HepG2 (cell line): ENCODE measurements around the gene ADGRB3. TPM values are rescaled to one million over a fixed set of nuclear protein-coding genes. Genes with fewer than 3 reads are reported as not detected.

Source experiments
- ATAC-seq: fragments of 200-7000 bp; cut with Tn5 transposase; 3 replicates; pipeline ENCODE4 v1.9.1; 2020; ENCODE audit warnings: mild to moderate bottlenecking, moderate library complexity
- BruUV-seq: library from RNA; stranded (reverse); fragments of 400-500 nt; replicated peaks from 2 replicates; lab custom pipeline; 2021; lab: Mats Ljungman, UMichigan
- CTCF ChIA-PET: fragments of 300-600 bp; formaldehyde crosslinking; extraction: SDS; loops from one replicate; lab custom pipeline; 2021; ENCODE audit warnings: low total read pairs, inconsistent platforms, low intra/inter-chr PET ratio; lab: Yijun Ruan, JAX
- POLR2A ChIA-PET: fragments of 350-600 bp; sonication (Branson Sonifier 250); formaldehyde crosslinking; loops from one replicate; lab custom pipeline; 2020; ENCODE audit warnings: antibody characterized with exemption, inconsistent platforms; lab: Yijun Ruan, JAX
- DNase-seq: peaks from one replicate; pipeline ENCODE4 v3.0.0-alpha.2; 2015; ENCODE audit warnings: low spot score
- FAIRE-seq: peaks from 3 replicates; lab custom pipeline; 2011; peaks lifted over from hg19 to GRCh38; lab: Jason Lieb, UNC
- H2AFZ ChIP-seq: one replicate; pipeline ENCODE4 v1.6.1; 2011; ENCODE audit warnings: low read length, inconsistent platforms
- H3K27ac ChIP-seq: fragments of 300-600 bp; 3 replicates; pipeline ENCODE4 v1.8.0; 2011; ENCODE audit warnings: mixed run types, mild to moderate bottlenecking, mixed read lengths, low read length, inconsistent platforms; ENCODE audit not compliant: insufficient read depth; ENCODE audit errors: extremely low read length
- H3K27me3 ChIP-seq, 2 experiments: fragments of 200-600 bp in 1 of 2; 2 replicates in 1 of 2; 3 replicates in 1 of 2; pipeline versions ENCODE4 v1.6.0 to v1.8.0; 2011; ENCODE audit warnings: low read length in 2 of 2, mild to moderate bottlenecking in 2 of 2, moderate library complexity in 2 of 2, inconsistent platforms in 1 of 2; ENCODE audit not compliant: insufficient read depth in 2 of 2, control insufficient read depth in 1 of 2
- H3K36me3 ChIP-seq, 2 experiments: fragments of 200-600 bp in 1 of 2; replicated peaks in 1 of 2; 2 replicates in 1 of 2; 3 replicates in 1 of 2; pipeline versions ENCODE4 v1.5.1 to v1.8.0; 2011; ENCODE audit warnings: low read length in 2 of 2, inconsistent platforms in 1 of 2; ENCODE audit not compliant: insufficient read depth in 2 of 2, control insufficient read depth in 1 of 2
- H3K4me1 ChIP-seq: 2 replicates; pipeline ENCODE4 v1.5.1; 2012; ENCODE audit warnings: low read length, inconsistent platforms; ENCODE audit not compliant: insufficient read depth
- H3K4me2 ChIP-seq: 2 replicates; pipeline ENCODE4 v1.6.0; 2011; ENCODE audit warnings: low read depth, low read length, inconsistent platforms
- H3K4me3 ChIP-seq, 3 experiments: fragments of 200-600 bp in 1 of 3; sonication (generic), shearing (Covaris generic) in 1 of 3; replicated peaks in 1 of 3; 2 replicates each; pipeline ENCODE4 v1.5.1; 2011 to 2016; ENCODE audit warnings: low read length in 3 of 3, inconsistent platforms in 2 of 3, low read depth in 2 of 3, mild to moderate bottlenecking in 2 of 3, control low read depth in 1 of 3, mixed read lengths in 1 of 3; ENCODE audit not compliant: insufficient read depth in 1 of 3
- H3K79me2 ChIP-seq: one replicate; pipeline ENCODE4 v1.6.1; 2011; ENCODE audit warnings: low read length, inconsistent platforms; ENCODE audit not compliant: insufficient read depth
- H3K9ac ChIP-seq: 2 replicates; pipeline ENCODE4 v1.6.0; 2011; ENCODE audit warnings: mild to moderate bottlenecking, low read depth, low read length, inconsistent platforms; ENCODE audit not compliant: insufficient read depth
- H3K9me3 ChIP-seq: 2 replicates; pipeline ENCODE4 v1.5.1; 2012; ENCODE audit warnings: mild to moderate bottlenecking, low read length
- H4K20me1 ChIP-seq: 2 replicates; pipeline ENCODE4 v1.6.0; 2011; ENCODE audit warnings: inconsistent platforms, mild to moderate bottlenecking, low read length, moderate library complexity; ENCODE audit not compliant: insufficient read depth
- AHR ChIP-seq: IDR thresholded peaks from 2 replicates; pipeline ENCODE4 v1.6.1; 2018; ENCODE audit warnings: missing genetic modification reagents, missing compliant biosample characterization
- SIX1 ChIP-seq: sonication (generic); formaldehyde crosslinking; IDR thresholded peaks from 2 replicates; pipeline ENCODE4 v1.4.0; 2020; ENCODE audit warnings: missing genetic modification reagents, borderline replicate concordance
- TOE1 ChIP-seq: sonication (generic); formaldehyde crosslinking; IDR thresholded peaks from 2 replicates; pipeline ENCODE4 v1.4.0; 2020; ENCODE audit warnings: mild to moderate bottlenecking, missing genetic modification reagents
- ZNF432 ChIP-seq: sonication (generic); formaldehyde crosslinking; IDR thresholded peaks from 2 replicates; pipeline ENCODE4 v1.5.0; 2020; ENCODE audit warnings: missing genetic modification reagents, mild to moderate bottlenecking, borderline replicate concordance
- WGBS: methylation state at CpG from one replicate; pipeline ENCODE4 v1.1.6; 2017; ENCODE audit warnings: low lambda C conversion rate; 5-methylcytosine and 5-hydroxymethylcytosine counted together
- in situ Hi-C: cut with HindIII; loops from 2 replicates; pipeline ENCODE4 v1.10.0; 2017; ENCODE audit warnings: low pct_unique_long_range_greater_than_20kb; ENCODE audit not compliant: extremely low pct_ligation_motif_present
- intact Hi-C: fragments of 100-400 bp; cut with micrococcal nuclease; formaldehyde crosslinking; loops from one replicate; pipeline ENCODE4 v1.10.0; 2022; ENCODE audit not compliant: unreplicated experiment
- polyA plus RNA-seq, 8 experiments: library from polyadenylated mRNA; depleted of rRNA in 3 of 8; stranded (reverse) in 7 of 8; unstranded in 1 of 8; fragments of >200 nt; fragmentation: Illumina TruSeq in 4 of 8; extraction: Trizol in 4 of 8; gene quantifications; 2 replicates each; pipeline versions ENCODE4 v1.2.1 to v1.2.3, GENCODE V29; 2011 to 2016; ENCODE audit warnings: low read depth in 4 of 8, missing spikeins in 1 of 8, mixed read lengths in 1 of 8; ENCODE audit not compliant: insufficient read depth in 1 of 8
- total RNA-seq, 5 experiments: library from RNA; depleted of rRNA; stranded (reverse); fragments of >200 nt; fragmentation: Illumina TruSeq; extraction: Trizol; gene quantifications; 2 replicates each; pipeline ENCODE4 v1.2.3, GENCODE V29; 2016; ENCODE audit warnings: low read depth in 1 of 5

Gene ADGRB3
- total and polyA plus RNA-seq, 2 of the 13 experiments (the other 11 are each of a cell fraction or from before 2014, with no cell fraction given), result not detected

DNA sequence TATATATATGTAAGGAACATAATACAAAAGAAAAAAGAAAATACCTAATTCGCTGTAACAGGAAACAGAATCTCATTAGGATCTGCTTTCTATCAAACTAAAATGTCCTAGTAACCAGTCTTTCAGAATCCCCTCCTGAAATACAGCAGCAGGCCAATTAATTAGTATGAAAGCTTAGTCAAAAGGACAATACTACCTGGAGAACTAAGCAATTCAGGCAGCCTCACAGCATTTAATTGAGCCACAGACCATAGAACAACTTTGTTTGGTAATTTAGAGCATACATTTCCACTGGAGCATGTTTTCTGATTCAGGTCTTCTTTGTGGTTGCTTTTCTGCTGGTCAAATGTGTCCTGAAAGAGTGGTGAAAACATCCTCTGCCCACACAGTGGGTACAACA is 645.8 kb downstream of the ADGRB3 start:
- no peak for FAIRE-seq

DNA sequence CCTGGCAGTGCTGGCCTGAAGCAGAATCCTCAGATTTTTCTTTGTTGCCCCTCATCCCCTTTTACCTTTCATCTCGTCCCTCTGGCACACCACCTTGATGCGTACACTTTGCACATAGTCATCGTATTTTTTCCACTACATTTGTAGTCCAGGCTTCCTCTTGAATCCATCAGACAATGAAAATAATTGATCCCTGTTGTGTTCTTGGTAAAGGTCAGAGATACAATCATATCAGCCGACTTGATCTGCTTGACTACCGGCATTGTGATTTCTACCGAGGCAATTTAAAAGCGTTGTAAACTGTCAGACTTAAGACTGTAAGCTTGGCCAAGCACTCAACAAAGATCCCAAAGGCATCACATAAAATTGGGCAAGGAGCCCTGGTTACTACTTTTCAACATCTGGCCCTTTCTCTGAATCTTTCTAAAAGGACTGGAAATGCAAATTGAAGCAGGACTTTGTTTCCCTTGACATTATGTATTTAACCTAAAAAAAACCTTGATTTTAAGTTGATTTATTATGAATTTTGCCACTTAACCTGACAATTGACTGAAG is 649.2 kb downstream of the ADGRB3 start:
- Histone ChIP-seq H3K27me3 (no peaks in the 10 kb centered on the region), H3K27ac (no peak overlapping the region), H2AFZ (no peak overlapping the region), H3K9ac (no peak overlapping the region), H3K4me1 (no peaks in the 10 kb centered on the region), H3K4me3 (no peak overlapping the region), H4K20me1 (no peaks in the 10 kb centered on the region), H3K79me2 (no peaks in the 10 kb centered on the region), H3K9me3 (no peaks in the 10 kb centered on the region), H3K4me2 (no peak overlapping the region), H3K36me3 (no peaks in the 10 kb centered on the region)
- in situ Hi-C loops (no loop called here), intact Hi-C loops (no loop called here)
- DNase-seq, result no peak
- TF ChIP-seq SIX1 (CRISPR knock-in tag), result no peak
- ChIA-PET POLR2A (no interaction called here), CTCF (no interaction called here)
- ATAC-seq, result no peak
- FAIRE-seq, result no peak
- WGBS, result under 1% methylated on average over 7 of the region's 7 CpGs
- BruUV-seq, result no TSS peak

More for the DNA sequence above, 645.8 kb downstream of the ADGRB3 start:
- Histone ChIP-seq H3K27me3 (no peaks in the 10 kb centered on the region), H3K4me2 (no peak overlapping the region), H3K36me3 (no peaks in the 10 kb centered on the region), H2AFZ (no peak overlapping the region), H3K9ac (no peak overlapping the region), H3K4me1 (no peaks in the 10 kb centered on the region), H3K4me3 (no peak overlapping the region), H3K9me3 (no peaks in the 10 kb centered on the region), H3K79me2 (no peaks in the 10 kb centered on the region), H3K27ac (no peak overlapping the region), H4K20me1 (no peaks in the 10 kb centered on the region)
- no peak for TF ChIP-seq AHR
- TF ChIP-seq TOE1 (CRISPR knock-in tag), result no peak
- TF ChIP-seq ZNF432 (CRISPR knock-in tag), result no peak
- in situ Hi-C loops (no loop called here), intact Hi-C loops (no loop called here)
- CTCF ChIA-PET, result no interaction called here
- POLR2A ChIA-PET, result no interaction called here
- 3% methylated on average over 1 of the region's 1 CpG for WGBS
- BruUV-seq, result no TSS peak
- ATAC-seq, result no peak
- DNase-seq, result no peak
